Measurements from ENCODE around the gene UCP3.

Gene UCP3, protein sequence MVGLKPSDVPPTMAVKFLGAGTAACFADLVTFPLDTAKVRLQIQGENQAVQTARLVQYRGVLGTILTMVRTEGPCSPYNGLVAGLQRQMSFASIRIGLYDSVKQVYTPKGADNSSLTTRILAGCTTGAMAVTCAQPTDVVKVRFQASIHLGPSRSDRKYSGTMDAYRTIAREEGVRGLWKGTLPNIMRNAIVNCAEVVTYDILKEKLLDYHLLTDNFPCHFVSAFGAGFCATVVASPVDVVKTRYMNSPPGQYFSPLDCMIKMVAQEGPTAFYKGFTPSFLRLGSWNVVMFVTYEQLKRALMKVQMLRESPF

DNA sequence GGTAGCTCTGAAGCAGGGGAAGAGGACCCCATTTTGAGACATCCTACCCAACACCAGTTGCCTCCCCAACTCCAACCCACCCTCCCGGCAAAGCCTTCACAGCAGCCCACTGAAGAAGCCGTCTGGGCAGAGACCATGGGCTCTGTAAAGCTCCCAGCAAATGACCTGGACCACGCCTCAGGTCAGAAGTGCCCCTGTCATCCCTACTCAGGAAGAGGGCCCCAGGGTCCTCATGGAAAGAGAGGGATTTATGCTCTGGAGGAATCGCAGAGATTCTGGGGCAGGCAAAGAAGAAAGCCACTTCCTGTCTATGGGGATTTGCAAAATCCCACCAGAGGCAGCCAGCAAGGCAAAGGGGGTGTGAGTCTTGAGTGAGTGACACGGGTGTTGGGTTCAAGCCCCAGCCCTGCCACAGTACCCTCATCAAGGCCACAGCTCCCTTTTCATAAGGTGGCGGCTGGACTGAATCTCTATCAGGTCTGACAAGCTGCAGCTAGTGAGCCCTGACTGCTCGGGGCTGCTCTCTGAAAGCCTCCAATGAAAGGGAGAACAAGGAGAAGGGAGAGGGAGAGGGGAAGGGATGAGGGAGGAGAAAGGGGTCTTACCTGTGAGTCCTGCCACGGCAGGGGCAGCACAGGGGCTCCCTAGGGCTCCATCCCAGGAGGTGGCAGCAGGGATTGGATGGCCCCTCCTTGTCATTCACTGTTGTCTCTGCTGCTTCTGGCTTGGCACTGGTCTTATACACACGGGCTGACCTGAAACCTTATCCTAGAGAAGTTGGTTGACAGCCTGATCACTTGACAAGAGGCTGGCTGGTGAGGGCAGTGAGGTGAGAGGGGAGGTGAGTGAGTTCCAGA is at the start of gene UCP3:
UCP3 (minus strand) TSS at position 713 of the 857 bp plus-strand sequence. CDS start 2,043 bp downstream, outside the sequence.
- H3K4me3 ChIP-seq (ENCODE audit: control insufficient read depth, low read depth, low read length): no peak within 1 kb of the TSS
- DNase-seq (ENCODE audit: low read depth): no peak
- TF ChIP-seq, protein P1, sequence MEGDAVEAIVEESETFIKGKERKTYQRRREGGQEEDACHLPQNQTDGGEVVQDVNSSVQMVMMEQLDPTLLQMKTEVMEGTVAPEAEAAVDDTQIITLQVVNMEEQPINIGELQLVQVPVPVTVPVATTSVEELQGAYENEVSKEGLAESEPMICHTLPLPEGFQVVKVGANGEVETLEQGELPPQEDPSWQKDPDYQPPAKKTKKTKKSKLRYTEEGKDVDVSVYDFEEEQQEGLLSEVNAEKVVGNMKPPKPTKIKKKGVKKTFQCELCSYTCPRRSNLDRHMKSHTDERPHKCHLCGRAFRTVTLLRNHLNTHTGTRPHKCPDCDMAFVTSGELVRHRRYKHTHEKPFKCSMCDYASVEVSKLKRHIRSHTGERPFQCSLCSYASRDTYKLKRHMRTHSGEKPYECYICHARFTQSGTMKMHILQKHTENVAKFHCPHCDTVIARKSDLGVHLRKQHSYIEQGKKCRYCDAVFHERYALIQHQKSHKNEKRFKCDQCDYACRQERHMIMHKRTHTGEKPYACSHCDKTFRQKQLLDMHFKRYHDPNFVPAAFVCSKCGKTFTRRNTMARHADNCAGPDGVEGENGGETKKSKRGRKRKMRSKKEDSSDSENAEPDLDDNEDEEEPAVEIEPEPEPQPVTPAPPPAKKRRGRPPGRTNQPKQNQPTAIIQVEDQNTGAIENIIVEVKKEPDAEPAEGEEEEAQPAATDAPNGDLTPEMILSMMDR (conservative IDR thresholded peaks at IDR 0.05; ENCODE audit: control insufficient read depth, insufficient read depth, low read depth, low read length): no peak

DNA sequence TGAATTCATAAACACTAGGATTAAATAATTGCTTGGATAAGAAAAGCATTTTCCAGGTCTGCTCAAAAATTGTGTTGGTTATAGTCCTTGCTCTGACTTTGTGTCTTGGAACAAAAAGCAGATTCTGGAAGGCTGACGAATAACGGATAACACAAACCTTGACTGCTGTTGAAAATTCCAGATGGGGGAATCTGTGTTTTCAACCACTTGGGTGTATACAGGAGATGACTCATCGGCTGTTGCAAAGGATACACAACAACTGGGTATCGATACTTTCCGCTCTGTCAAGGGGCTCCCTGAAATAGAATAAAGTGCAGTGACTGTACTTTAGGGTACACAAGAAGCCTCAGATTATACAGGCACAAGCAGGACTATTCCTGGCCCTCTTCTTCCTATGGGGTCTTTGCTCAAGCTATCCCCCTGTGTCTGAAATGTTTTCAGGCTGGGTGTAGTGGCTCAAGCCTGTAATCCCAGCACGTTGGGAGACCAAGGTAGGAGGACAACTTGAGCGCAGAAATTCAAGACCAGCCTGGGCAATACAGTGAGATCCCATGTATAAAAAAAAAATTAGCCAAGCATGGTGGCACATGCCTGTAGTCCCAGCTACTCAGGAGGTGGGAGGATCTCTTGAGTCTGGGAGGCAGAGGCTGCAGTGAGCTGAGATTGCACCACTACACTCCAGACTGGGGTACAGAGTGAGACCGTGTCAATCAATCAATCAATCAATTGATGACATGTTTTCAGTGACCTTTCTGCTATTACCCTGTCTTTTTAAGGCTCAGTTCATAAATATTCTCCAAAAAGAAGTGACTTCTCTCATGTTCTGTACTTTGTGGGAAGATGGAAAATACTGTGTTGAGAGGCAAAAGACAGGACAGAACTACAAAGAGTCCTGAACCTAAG is 48.6 kb upstream of the UCP3 start:
- TF ChIP-seq, protein P1 (conservative IDR thresholded peaks at IDR 0.05; ENCODE audit: control insufficient read depth, insufficient read depth, low read depth, low read length): no peak

DNA sequence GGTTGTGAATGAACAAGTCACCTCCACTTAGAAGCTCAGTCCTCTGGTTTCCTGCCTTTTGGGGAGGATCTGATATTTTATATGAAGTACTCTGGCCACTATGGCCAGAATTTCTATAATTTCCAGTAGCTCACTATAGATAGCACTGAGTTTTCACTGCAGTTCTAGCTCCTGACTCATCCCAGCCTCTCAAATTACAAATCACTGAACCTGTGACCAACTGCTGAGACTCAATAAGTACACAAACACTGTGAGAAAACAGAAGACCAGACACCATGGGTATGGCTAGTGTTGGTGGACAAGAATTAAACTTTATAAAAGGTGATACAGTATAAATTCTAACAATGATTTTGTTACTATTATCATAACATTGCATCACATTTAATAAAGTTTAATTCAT is 47.1 kb upstream of the UCP3 start:
- no peak overlapping the region for H3K4me3 ChIP-seq (ENCODE audit: control insufficient read depth, low read depth, low read length)
- TF ChIP-seq, protein P1 (conservative IDR thresholded peaks at IDR 0.05; ENCODE audit: control insufficient read depth, insufficient read depth, low read depth, low read length): no peak
- peak; percentile 77 for DNase-seq (ENCODE audit: low read depth)

More for the DNA sequence above, 48.6 kb upstream of the UCP3 start:
- H3K4me3 ChIP-seq (ENCODE audit: control insufficient read depth, low read depth, low read length): no peak overlapping the region
- DNase-seq (ENCODE audit: low read depth): peak; percentile 76

DNA sequence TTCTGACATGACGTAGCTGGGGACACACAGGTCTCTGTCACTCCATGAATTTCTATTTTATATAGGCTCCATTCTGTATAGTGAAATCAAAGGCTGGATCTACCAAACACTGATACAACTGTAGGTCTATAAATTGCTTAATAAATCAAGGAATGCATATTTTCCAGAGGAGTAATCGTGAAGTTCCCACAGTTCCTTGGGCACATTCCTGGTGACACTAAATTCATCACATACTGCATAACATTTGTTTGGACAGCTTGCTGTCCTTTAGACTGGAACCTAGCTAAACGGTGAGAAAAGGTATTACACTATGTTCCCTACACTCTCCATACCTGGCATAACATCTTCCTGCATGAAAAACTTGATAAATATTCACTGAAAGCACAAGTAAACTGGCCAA is 41.6 kb upstream of the UCP3 start:
- TF ChIP-seq, protein P1 (conservative IDR thresholded peaks at IDR 0.05; ENCODE audit: control insufficient read depth, insufficient read depth, low read depth, low read length): no peak
- DNase-seq (ENCODE audit: low read depth): peak; percentile 11
- no peak overlapping the region for H3K4me3 ChIP-seq (ENCODE audit: control insufficient read depth, low read depth, low read length)

DNA sequence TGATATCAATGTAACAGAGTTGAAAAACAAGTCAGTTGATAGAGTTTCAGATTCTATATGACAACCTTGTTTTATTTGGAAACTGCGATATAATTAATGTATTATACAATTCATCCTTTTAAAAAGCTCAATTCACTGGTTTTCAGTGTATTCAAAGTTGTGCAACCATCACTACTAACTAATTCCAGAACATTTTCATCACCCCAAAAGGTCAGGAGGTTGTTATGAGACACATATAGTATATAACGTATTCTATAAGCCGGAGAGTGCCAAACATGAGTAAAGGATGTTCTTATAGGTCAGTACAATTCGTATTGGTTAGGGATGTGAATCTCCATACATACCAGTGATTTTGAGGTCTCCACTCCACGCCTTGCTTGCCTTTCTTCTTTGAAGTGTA is 40.1 kb upstream of the UCP3 start:
- peak; percentile 38 for DNase-seq (ENCODE audit: low read depth)
- TF ChIP-seq, protein P1 (conservative IDR thresholded peaks at IDR 0.05; ENCODE audit: control insufficient read depth, insufficient read depth, low read depth, low read length): no peak
- no peak overlapping the region for H3K4me3 ChIP-seq (ENCODE audit: control insufficient read depth, low read depth, low read length)

DNA sequence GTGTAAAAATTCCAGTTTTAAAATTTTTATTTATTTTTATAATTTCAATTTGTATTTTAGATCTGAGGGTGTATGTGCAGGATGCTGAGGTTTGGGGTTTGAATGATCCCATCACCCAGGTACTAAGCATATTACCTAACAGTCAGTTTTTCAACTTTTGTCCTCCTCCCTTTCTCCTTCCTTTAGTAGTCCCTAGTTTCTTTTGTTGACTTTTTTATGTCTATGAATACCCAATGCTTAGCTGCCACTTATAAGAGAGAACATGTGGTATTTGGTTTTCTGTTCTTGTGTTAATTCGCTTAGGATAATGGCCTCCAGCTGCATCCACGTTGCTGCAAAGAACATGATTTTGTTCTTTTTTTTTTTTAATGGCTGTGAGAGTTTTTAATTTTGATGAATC is 35.7 kb upstream of the UCP3 start:
- no peak for DNase-seq (ENCODE audit: low read depth)
- H3K4me3 ChIP-seq (ENCODE audit: control insufficient read depth, low read depth, low read length): no peak overlapping the region
- TF ChIP-seq, protein P1 (conservative IDR thresholded peaks at IDR 0.05; ENCODE audit: control insufficient read depth, insufficient read depth, low read depth, low read length): no peak
